DND-41 (cell line): ENCODE data around the gene GYS1.

Experiments used
- CTCF ChIP-seq: IDR thresholded peaks from 2 replicates; pipeline ENCODE4 v1.5.1; 2012; ENCODE audit warnings: borderline replicate concordance, low read length, moderate library complexity, mild to moderate bottlenecking; ENCODE audit not compliant: poor library complexity, severe bottlenecking; ENCODE audit errors: extremely low read depth
- EZH2 ChIP-seq: IDR thresholded peaks from 3 replicates; pipeline ENCODE4 v1.6.1; 2012; ENCODE audit warnings: borderline replicate concordance, low read depth, mild to moderate bottlenecking, moderate library complexity, low read length, inconsistent platforms; ENCODE audit not compliant: severe bottlenecking

GRCh38 chr19:48962849-48963165, 30.3 kb downstream of the GYS1 start:
- no peak for TF ChIP-seq CTCF
- TF ChIP-seq EZH2, result no peak
